Sigmoid colon (tissue), 4 donors: ENCODE results near the gene FURIN.

Source experiments
- CTCF ChIP-seq, 4 experiments: fragments of 450-650 bp in 3 of 4; fragments of 200-600 bp in 1 of 4; IDR thresholded peaks; one replicate each; pipeline ENCODE4 v1.5.1; 2016 to 2019; ENCODE audit warnings: antibody characterized with exemption in 4 of 4, mild to moderate bottlenecking in 3 of 4, moderate library complexity in 2 of 4
- EP300 ChIP-seq, 4 donors: sonication (generic); formaldehyde crosslinking; IDR thresholded peaks; one replicate each; pipeline ENCODE4 v1.6.1; 2017; ENCODE audit warnings: antibody characterized with exemption in 4 of 4
- POLR2A ChIP-seq, 2 donors: fragments of 450-650 bp; IDR thresholded peaks; one replicate each; pipeline ENCODE4 v1.6.1; 2016; ENCODE audit warnings: antibody characterized with exemption in 2 of 2, mild to moderate bottlenecking in 2 of 2, moderate library complexity in 2 of 2
- POLR2AphosphoS5 ChIP-seq, 4 donors: sonication (generic); formaldehyde crosslinking; IDR thresholded peaks; one replicate each; pipeline ENCODE4 v1.6.1; 2017; ENCODE audit warnings: antibody characterized with exemption in 4 of 4

- no peak for TF ChIP-seq CTCF (IDR thresholded peaks at IDR 0.05)
- no peak for TF ChIP-seq POLR2A (IDR thresholded peaks at IDR 0.05)
- TF ChIP-seq POLR2AphosphoS5 (IDR thresholded peaks at IDR 0.05), result no peak
- no peak for TF ChIP-seq EP300 (IDR thresholded peaks at IDR 0.05)
Observed at GRCh38 chr15:90829126-90829525, 39.3 kb upstream of the FURIN start.
